ENCODE measurements around the gene TAF4. TPM values are rescaled to one million over a fixed set of nuclear protein-coding genes. Genes with fewer than 3 reads are reported as not detected.

Gene TAF4
- total and polyA plus RNA-seq, 2 donors (not counting 1 experiment from before 2014, with no cell fraction given), result 2.6 to 3.0 TPM

GRCh38 chr20:62014488-62014775, 51.2 kb downstream of the TAF4 start:
- peaks cover 2% of the 10 kb centered on the region for H3K79me2 ChIP-seq (ENCODE audit: control insufficient read depth, insufficient read depth, low read length)
- no peaks in the 10 kb centered on the region for H3K4me1 ChIP-seq (ENCODE audit: control insufficient read depth, extremely low read depth, insufficient read depth, low read length)
- no peak overlapping the region for H3K9ac ChIP-seq (ENCODE audit: insufficient read depth, low read length)
- no peaks in the 10 kb centered on the region for H3K9me3 ChIP-seq (ENCODE audit: control insufficient read depth, insufficient read depth, low read depth, low read length)
- no peak overlapping the region for H2AFZ ChIP-seq (ENCODE audit: low read length)
- H4K20me1 ChIP-seq (ENCODE audit: control insufficient read depth, extremely low read depth, insufficient read depth, low read length), result no peaks in the 10 kb centered on the region
- H3K4me2 ChIP-seq (ENCODE audit: extremely low read depth, insufficient read depth, low read length), result no peak overlapping the region
- H3K36me3 ChIP-seq (ENCODE audit: control insufficient read depth, insufficient read depth, low read length), result peaks cover 6% of the 10 kb centered on the region
- TF ChIP-seq CTCF (conservative IDR thresholded peaks at IDR 0.05 in 1 of 2, IDR thresholded peaks at IDR 0.05 in 1 of 2; ENCODE audit: low read depth in 1 of 2, low read length in 2 of 2) (no peak), EZH2 (IDR thresholded peaks at IDR 0.05; ENCODE audit: low read length, missing control alignments) (no peak)
- no peaks in the 10 kb centered on the region for H3K27me3 ChIP-seq (ENCODE audit: control insufficient read depth, insufficient read depth, low read length)
- DNase-seq (ENCODE audit: low read depth in 2 of 2), result no peak
- H3K4me3 ChIP-seq (replicated peaks in 1 of 4; ENCODE audit: control extremely low read depth in 1 of 4, insufficient read depth in 1 of 4, low read depth in 3 of 4, low read length in 4 of 4), result no peak overlapping the region
- no peak overlapping the region for H3K27ac ChIP-seq (ENCODE audit: insufficient read depth, low read length)

- DNase-seq (ENCODE audit: low read depth in 2 of 2), result no peak
- Histone ChIP-seq H4K20me1 (ENCODE audit: control insufficient read depth, extremely low read depth, insufficient read depth, low read length) (no peaks in the 10 kb centered on the region), H3K4me1 (ENCODE audit: control insufficient read depth, extremely low read depth, insufficient read depth, low read length) (no peaks in the 10 kb centered on the region), H3K9me3 (ENCODE audit: control insufficient read depth, insufficient read depth, low read depth, low read length) (no peaks in the 10 kb centered on the region), H3K27ac (ENCODE audit: insufficient read depth, low read length) (no peak overlapping the region), H3K4me3 (replicated peaks in 1 of 4; ENCODE audit: control extremely low read depth in 1 of 4, insufficient read depth in 1 of 4, low read depth in 3 of 4, low read length in 4 of 4) (no peak overlapping the region), H3K9ac (ENCODE audit: insufficient read depth, low read length) (no peak overlapping the region), H3K27me3 (ENCODE audit: control insufficient read depth, insufficient read depth, low read length) (no peaks in the 10 kb centered on the region), H3K36me3 (ENCODE audit: control insufficient read depth, insufficient read depth, low read length) (peaks cover 6% of the 10 kb centered on the region), H3K79me2 (ENCODE audit: control insufficient read depth, insufficient read depth, low read length) (no peaks in the 10 kb centered on the region), H3K4me2 (ENCODE audit: extremely low read depth, insufficient read depth, low read length) (no peak overlapping the region), H2AFZ (ENCODE audit: low read length) (no peak overlapping the region)
- TF ChIP-seq EZH2 (IDR thresholded peaks at IDR 0.05; ENCODE audit: low read length, missing control alignments) (no peak), CTCF (conservative IDR thresholded peaks at IDR 0.05 in 1 of 2, IDR thresholded peaks at IDR 0.05 in 1 of 2; ENCODE audit: low read depth in 1 of 2, low read length in 2 of 2) (no peak)
These were observed 53.0 kb downstream of the TAF4 start for GRCh38 chr20:62012631-62013030.

GRCh38 chr20:62011938-62012534, 53.6 kb downstream of the TAF4 start:
- Histone ChIP-seq H3K4me2 (ENCODE audit: extremely low read depth, insufficient read depth, low read length) (no peak overlapping the region), H3K27me3 (ENCODE audit: control insufficient read depth, insufficient read depth, low read length) (no peaks in the 10 kb centered on the region), H3K9me3 (ENCODE audit: control insufficient read depth, insufficient read depth, low read depth, low read length) (no peaks in the 10 kb centered on the region), H3K4me1 (ENCODE audit: control insufficient read depth, extremely low read depth, insufficient read depth, low read length) (no peaks in the 10 kb centered on the region), H2AFZ (ENCODE audit: low read length) (no peak overlapping the region), H3K27ac (ENCODE audit: insufficient read depth, low read length) (no peak overlapping the region), H3K79me2 (ENCODE audit: control insufficient read depth, insufficient read depth, low read length) (no peaks in the 10 kb centered on the region), H3K9ac (ENCODE audit: insufficient read depth, low read length) (no peak overlapping the region), H4K20me1 (ENCODE audit: control insufficient read depth, extremely low read depth, insufficient read depth, low read length) (no peaks in the 10 kb centered on the region), H3K4me3 (replicated peaks in 1 of 4; ENCODE audit: control extremely low read depth in 1 of 4, insufficient read depth in 1 of 4, low read depth in 3 of 4, low read length in 4 of 4) (no peak overlapping the region), H3K36me3 (ENCODE audit: control insufficient read depth, insufficient read depth, low read length) (peaks cover 6% of the 10 kb centered on the region)
- DNase-seq (ENCODE audit: low read depth in 2 of 2), result no peak
- TF ChIP-seq EZH2 (IDR thresholded peaks at IDR 0.05; ENCODE audit: low read length, missing control alignments) (no peak), CTCF (conservative IDR thresholded peaks at IDR 0.05 in 1 of 2, IDR thresholded peaks at IDR 0.05 in 1 of 2; ENCODE audit: low read depth in 1 of 2, low read length in 2 of 2) (no peak)

Measured in fibroblast of lung (primary cell).